Osteocyte (in vitro differentiated cells): ENCODE results near the gene TF. TPM values are rescaled to one million over a fixed set of nuclear protein-coding genes. Genes with fewer than 3 reads are reported as not detected.
"Not testable (repeated sequence)": the region's sequence is repeated elsewhere in the genome, so short reads cannot be mapped to it uniquely, and the experiment has no call there.

Experiments used
- DNase-seq: peaks from one replicate; pipeline ENCODE4 v3.0.0; 2021; ENCODE audit warnings: mixed read lengths; ENCODE audit not compliant: unreplicated experiment; ENCODE audit errors: extremely low spot score
- H3K27ac Mint-ChIP-seq: one replicate; pipeline ENCODE4 v1.8.0; 2021; ENCODE audit warnings: mild to moderate bottlenecking, mixed read lengths; ENCODE audit not compliant: unreplicated experiment
- H3K27me3 Mint-ChIP-seq: one replicate; pipeline ENCODE4 v1.8.0; 2021; ENCODE audit warnings: mixed read lengths; ENCODE audit not compliant: unreplicated experiment
- H3K36me3 Mint-ChIP-seq: one replicate; pipeline ENCODE4 v1.8.0; 2021; ENCODE audit warnings: mixed read lengths; ENCODE audit not compliant: unreplicated experiment
- H3K4me1 Mint-ChIP-seq: one replicate; pipeline ENCODE4 v1.8.0; 2021; ENCODE audit warnings: mixed read lengths; ENCODE audit not compliant: unreplicated experiment
- H3K4me3 Mint-ChIP-seq: one replicate; pipeline ENCODE4 v1.8.0; 2021; ENCODE audit warnings: mild to moderate bottlenecking, moderate library complexity, mixed read lengths; ENCODE audit not compliant: unreplicated experiment
- H3K9me3 Mint-ChIP-seq: one replicate; pipeline ENCODE4 v1.8.0; 2021; ENCODE audit warnings: mixed read lengths; ENCODE audit not compliant: unreplicated experiment
- CTCF ChIP-seq: fragments of 200-600 bp; sonication (generic); IDR thresholded peaks from 2 replicates; pipeline ENCODE4 v1.5.0; 2021; ENCODE audit warnings: antibody characterized with exemption, mild to moderate bottlenecking, moderate library complexity
- total RNA-seq: library from RNA; stranded (reverse); gene quantifications from 2 replicates; pipeline ENCODE4 v1.2.1, GENCODE V29; 2021

The TF gene
- total RNA-seq, 1 donor from 2014 or later: 2.0 TPM

GRCh38 chr3:133712017-133712416, 34.2 kb upstream of the TF start:
- TF ChIP-seq CTCF: no peak
- peaks cover 41% of the 10 kb centered on the region for H3K27me3 Mint-ChIP-seq
- no peak for DNase-seq
- no peak overlapping the region for H3K4me3 Mint-ChIP-seq
- H3K36me3 Mint-ChIP-seq: no peaks in the 10 kb centered on the region
- no peaks in the 10 kb centered on the region for H3K9me3 Mint-ChIP-seq
- no peaks in the 10 kb centered on the region for H3K4me1 Mint-ChIP-seq
- H3K27ac Mint-ChIP-seq: no peak overlapping the region

- H3K9me3 Mint-ChIP-seq: no peaks in the 10 kb centered on the region
- no peaks in the 10 kb centered on the region for H3K36me3 Mint-ChIP-seq
- DNase-seq: no peak
- no peak overlapping the region for H3K27ac Mint-ChIP-seq
- TF ChIP-seq CTCF: no peak
- no peak overlapping the region for H3K4me3 Mint-ChIP-seq
- peaks cover 32% of the 10 kb centered on the region for H3K27me3 Mint-ChIP-seq
- no peaks in the 10 kb centered on the region for H3K4me1 Mint-ChIP-seq
These were observed 32.8 kb upstream of the TF start for GRCh38 chr3:133713347-133713746.

- Mint-ChIP-seq H3K4me3 (no peak overlapping the region), H3K27ac (no peak overlapping the region), H3K9me3 (peaks cover 27% of the 10 kb centered on the region), H3K36me3 (no peaks in the 10 kb centered on the region), H3K27me3 (peaks cover 22% of the 10 kb centered on the region), H3K4me1 (no peaks in the 10 kb centered on the region)
- DNase-seq: no peak
- TF ChIP-seq CTCF: no peak
These were observed 28.8 kb upstream of the TF start for GRCh38 chr3:133717424-133717823.

- Mint-ChIP-seq H3K36me3 (no peaks in the 10 kb centered on the region), H3K4me3 (no peak overlapping the region), H3K27me3 (peaks cover 22% of the 10 kb centered on the region), H3K4me1 (no peaks in the 10 kb centered on the region), H3K9me3 (peaks cover 37% of the 10 kb centered on the region), H3K27ac (no peak overlapping the region)
- TF ChIP-seq CTCF: no peak
- DNase-seq: no peak
These were observed 23.3 kb upstream of the TF start for GRCh38 chr3:133722935-133723334.

GRCh38 chr3:133730993-133731392, 15.2 kb upstream of the TF start:
- TF ChIP-seq CTCF: no peak
- no peak overlapping the region for H3K27ac Mint-ChIP-seq
- no peak for DNase-seq
- no peaks in the 10 kb centered on the region for H3K4me1 Mint-ChIP-seq
- peaks cover 25% of the 10 kb centered on the region for H3K27me3 Mint-ChIP-seq
- no peak overlapping the region for H3K4me3 Mint-ChIP-seq
- peaks cover 14% of the 10 kb centered on the region for H3K9me3 Mint-ChIP-seq
- H3K36me3 Mint-ChIP-seq: no peaks in the 10 kb centered on the region

- Mint-ChIP-seq H3K27me3 (peaks cover 37% of the 10 kb centered on the region), H3K9me3 (peaks cover 14% of the 10 kb centered on the region)
- not testable (repeated sequence) for H3K4me1 Mint-ChIP-seq, H3K4me3 Mint-ChIP-seq, H3K27ac Mint-ChIP-seq, H3K36me3 Mint-ChIP-seq, DNase-seq
These were observed 14.0 kb upstream of the TF start for GRCh38 chr3:133732231-133732630.
